ENCODE measurements around the gene ADIPOR2.

The ADIPOR2 gene

DNA sequence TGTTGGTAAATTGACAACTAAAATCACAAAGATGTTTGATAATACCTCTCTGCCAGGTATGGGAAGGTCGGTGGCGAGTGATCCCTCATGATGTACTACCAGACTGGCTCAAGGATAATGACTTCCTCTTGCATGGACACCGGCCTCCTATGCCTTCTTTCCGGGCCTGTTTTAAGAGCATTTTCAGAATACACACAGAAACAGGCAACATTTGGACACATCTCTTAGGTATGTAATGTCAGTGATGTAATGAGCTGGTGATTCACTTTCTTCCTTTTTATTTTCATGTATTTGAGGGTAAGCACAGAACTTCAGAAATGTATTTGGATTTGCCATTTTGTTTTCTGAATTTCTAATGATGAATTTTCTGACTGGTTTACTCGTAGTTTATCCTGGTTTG lies 86.9 kb downstream of the ADIPOR2 start:
- peak; percentile 79 for DNase-seq

GRCh38 chr12:1778911-1779310 lies 88.0 kb downstream of the ADIPOR2 start:
- no peak for DNase-seq

GRCh38 chr12:1779783-1780182 lies 88.9 kb downstream of the ADIPOR2 start:
- peak; percentile 44 for DNase-seq

- peak; percentile 12 for DNase-seq
These were observed 90.9 kb downstream of the ADIPOR2 start for GRCh38 chr12:1781772-1782171.

- no peak for DNase-seq
These were observed 91.3 kb downstream of the ADIPOR2 start for GRCh38 chr12:1782215-1782614.

DNA sequence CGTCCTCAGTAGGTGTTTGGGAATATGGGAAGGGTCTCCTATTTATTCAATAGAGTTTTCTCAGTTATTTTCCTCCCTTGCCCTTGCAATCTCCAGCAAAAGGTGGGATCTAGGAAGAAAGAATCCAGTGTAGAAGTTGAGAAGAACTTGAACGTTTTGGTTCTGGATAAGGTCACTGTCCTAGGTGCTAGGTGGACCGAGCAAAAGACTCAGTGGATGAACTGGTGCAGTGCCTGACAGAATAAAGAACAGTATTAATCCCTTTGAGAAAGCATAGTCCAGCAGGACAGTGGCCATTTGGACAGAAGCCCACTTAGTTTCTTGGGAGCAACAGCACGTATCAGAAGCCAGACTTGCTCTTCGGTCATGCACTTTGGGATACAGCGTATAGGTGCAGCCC lies 96.8 kb downstream of the ADIPOR2 start:
- no peak for DNase-seq

- no peak for DNase-seq
These were observed 99.6 kb downstream of the ADIPOR2 start for GRCh38 chr12:1790444-1790843.

DNA sequence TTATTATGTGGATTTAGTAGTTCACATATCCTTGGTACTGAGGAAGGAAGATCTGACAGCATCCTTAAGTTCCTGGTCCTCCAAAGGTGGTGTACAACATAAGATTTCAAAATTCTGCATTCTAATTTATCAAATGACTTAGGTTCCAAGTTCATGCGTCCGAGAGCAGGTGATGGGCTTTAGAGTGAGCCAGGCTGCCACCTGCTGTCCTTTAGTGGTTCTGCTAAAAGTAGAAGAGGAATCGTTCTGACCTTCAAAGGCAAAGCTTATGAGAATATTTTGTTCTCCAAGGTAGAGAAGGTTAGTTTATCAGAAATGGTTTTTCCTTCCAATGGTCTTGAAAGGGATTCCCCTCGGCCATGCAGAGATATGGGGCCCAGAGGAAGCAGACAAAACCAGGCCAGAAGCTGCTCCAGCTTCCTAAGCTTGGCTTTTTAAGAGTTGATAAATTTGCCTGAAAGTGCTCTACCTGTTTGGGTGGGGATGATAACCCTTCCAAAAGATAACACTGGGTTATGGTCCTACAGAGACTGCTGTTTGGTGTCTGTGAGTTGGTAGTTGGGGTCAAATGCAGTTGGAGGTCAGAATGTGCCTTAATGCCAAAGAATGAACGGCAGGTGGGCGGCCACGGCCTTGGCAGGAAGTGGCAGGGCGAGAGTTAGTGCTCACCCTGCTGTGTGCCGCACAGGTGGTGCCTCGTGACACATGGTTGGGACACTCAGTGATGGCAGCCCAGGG lies 100.4 kb downstream of the ADIPOR2 start:
- DNase-seq = peak; percentile 48

- no peak for DNase-seq
These were observed 101.5 kb downstream of the ADIPOR2 start for GRCh38 chr12:1792406-1792805.

GRCh38 chr12:1793426-1794210 lies 102.7 kb downstream of the ADIPOR2 start:
- no peak for DNase-seq

DNA sequence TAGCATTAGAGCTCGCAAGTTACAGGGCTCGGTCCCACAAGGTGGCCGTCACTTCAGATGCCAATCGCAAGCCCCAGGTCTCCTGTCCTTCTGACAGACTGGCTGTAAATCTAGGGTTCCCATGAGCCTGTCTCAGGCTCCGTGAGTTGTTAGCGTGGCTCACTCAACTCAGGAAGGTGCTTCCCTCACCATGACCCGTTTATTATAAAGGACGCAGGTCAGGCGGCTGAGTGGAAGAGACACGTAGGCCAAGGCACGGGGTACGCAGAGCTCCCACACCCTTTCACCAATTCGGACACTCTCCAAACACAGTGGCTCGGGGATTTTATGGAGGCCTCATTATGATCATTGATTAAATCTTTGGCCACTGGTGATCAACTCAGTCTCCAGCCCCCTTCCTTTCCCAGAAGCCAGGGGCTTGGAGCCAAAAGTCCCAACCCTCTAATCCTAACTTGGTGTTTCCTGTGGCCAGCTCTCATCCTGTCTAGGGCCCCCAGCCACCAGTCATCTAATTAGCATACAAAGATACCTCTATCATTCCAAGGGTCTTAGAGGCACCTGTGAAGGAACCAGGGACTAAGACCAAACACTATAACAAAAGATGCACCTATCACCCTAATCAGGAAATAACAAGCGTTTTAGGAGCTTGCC lies 103.7 kb downstream of the ADIPOR2 start:
- DNase-seq = no peak

DNA sequence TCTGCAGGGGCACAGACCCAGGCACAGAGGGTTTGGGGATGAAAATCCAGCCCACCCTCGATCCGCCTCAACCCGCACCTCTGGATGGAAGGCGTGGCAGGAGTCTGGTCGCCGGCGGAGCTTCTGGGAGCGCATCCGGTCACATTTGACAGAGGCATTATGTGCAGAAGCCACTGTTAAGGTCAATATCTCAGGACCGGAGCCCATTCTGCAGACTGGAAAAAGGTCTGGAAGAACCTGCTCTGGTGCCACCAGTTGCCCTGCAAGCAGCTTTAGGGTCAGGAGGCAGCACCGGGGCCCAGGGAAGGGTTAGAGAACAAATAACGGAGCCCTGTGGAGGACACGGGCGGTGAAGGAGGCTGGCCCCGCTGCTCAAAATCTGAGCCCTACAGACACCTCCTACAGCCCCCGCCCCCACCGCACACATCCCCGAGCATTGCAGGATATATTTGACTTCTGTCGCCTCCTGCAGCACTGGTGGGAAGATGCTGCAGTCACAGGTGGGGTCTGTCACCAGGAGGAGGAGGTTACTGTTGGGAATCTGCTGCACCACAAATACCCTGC lies 104.4 kb downstream of the ADIPOR2 start:
- DNase-seq = no peak

DNA sequence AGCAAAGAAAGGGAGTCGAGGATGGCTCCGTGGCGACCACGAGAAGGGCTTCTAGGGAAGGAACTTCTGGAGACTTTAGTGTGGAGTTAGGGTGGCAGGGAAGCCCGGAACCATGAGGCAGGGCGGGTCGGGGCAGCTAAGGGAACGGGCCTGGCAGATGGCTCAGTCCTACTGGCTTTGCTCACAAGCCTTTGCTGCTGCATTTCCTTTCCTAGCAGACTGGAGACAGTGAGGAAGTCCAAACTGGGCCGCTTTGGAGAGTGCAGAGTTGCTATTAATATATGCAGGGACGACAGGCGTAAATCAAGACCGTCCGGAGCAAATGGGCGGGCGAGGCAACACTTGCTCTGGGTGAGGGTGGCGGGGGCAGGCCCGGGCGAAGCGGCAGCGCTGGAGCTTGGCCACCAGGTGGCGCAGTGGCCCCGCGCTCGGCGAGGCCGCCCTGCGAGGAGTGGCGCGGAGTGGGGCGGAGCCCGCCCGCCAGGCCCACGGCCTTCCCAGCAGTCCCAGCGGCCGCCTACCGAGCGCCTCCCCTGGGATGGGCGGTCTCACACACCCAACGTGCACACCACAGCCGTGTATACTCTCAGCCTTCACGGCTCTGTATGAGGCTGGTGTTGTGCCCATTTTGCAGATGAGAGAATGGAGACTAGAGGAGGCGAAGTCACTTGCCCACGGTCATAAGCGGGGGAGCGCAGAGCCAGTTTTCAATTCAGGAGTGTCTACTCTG lies 105.1 kb downstream of the ADIPOR2 start:
- DNase-seq = peak; percentile 90

DNA sequence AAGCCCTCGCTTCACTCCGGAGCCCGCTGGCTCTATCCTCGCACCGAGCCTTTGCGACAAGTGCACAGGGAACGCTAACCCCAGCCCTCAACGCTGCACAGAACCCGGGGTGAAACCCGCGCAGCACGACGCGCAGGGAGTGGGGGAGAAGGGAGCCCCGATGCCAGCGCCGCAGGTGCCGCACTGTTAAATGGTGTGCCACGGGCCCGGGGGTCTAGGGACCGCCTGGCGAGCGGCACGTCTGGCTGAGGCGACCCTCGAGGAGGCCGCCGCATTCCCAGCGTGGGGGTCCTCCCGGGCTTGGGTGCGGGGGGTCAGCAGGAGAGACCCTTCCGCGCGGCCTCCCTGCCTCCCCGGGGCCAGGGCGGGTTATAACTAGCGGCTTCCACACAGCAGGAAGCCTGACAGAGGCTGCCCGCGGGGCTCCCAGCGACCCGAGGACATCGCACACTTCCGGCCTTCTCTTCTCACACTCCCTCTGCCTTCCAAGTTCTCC lies 105.7 kb downstream of the ADIPOR2 start:
- no peak for DNase-seq

GRCh38 chr12:1797011-1797901 lies 106.4 kb downstream of the ADIPOR2 start:
- no peak for DNase-seq

DNA sequence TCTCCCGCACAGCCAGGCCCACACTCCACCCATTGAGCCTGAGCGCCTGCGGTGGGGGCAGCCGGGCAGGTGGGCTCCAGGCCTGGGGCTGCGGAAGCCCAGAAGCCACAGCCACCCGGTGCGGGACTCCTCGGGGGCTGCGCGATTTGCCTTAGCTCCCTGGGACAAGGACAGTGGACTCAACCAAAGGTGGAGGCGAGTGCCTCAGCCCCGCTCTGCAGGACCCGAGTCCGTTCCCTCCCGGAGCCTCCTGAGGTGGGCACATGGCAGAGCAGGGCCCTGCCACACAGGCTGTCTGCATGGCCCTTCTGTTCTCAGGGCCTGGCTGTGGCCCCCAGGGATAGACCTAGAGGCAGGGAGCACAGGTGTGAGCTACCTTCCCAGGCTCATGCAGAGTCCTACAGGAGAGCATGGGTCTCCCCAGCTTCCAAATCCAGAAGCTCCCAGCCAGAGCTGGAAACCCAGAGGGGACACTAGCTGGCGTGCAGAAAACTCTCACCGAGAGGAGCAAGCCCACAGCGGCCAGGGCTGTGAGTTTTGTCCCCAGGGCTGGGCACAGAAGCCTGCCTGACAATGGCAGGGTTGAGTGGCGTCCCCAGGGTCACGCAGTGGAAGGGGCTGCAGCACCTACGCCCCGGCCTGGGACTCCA lies 107.2 kb downstream of the ADIPOR2 start:
- DNase-seq = no peak

DNA sequence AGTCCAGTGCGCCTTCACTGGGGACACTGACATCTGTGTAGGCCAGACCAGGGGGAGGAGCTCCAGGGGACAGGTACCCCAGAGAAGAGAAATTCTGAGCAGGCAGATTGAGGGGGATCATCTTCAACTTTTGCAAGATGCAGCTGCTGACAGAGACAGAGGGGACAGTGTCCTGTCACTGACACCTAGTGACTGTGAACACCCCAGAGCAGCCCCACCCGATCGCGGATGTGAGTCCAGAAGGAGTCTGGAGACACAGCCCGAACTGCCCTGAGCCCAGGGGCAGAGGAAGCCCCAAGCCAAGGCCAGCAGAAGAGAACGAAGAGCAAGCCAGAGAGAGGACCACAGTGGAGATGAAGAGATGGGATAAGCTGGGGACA lies 107.8 kb downstream of the ADIPOR2 start:
- DNase-seq = no peak

- DNase-seq = no peak
These were observed 108.4 kb downstream of the ADIPOR2 start for GRCh38 chr12:1799051-1799881.

DNA sequence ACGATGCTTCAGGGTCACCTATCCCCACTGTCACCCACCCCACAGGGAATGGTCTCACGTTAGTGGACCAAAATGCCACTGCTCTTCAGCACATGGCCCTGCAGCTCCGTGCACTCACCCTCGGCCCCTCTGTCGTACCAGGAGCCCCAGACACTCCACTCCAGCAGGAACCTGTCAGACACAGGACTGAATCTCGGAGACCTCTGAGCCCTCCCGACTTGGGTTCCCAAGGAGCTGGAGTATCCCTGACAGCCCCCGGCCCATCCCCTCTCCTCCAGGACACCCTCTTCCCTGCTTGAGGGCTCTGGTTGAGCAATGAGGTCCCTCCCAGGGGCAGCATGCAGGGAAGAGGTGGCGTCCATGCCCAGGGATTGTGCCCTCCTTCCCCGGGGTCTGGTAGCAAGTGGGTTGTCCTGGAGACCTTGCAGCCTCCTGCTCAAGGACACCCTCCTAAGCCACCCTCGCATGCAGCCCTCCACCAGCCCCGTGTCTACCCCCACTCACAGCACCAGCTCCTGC lies 109.1 kb downstream of the ADIPOR2 start:
- DNase-seq = no peak

Data from fibroblast of skin of abdomen (primary cell).